ENCODE data around the gene GRIA4. TPM values are rescaled to one million over a fixed set of nuclear protein-coding genes. Genes with fewer than 3 reads are reported as not detected.

The GRIA4 gene
- total and polyA plus RNA-seq, 12 donors: not detected

DNA sequence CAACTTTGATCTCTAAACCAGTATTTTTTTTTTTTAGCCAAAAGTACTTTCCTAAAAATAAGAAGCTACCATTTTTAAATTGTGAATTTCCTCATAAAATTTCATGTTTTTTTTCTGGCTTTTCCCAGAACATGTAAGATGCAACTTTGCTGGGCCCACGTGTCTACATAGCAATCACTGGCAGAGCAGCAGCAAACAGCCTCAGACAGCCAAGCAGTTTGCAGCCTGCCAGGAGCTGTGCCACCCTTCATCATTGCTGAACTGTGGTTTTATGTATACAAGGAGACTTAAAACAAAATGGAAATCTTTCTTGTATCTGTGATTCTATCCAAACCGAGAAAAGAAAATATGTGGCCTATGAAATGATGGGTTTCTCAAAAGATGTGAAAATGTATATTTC, 110.2 kb downstream of the GRIA4 start:
- TF ChIP-seq, protein P1, sequence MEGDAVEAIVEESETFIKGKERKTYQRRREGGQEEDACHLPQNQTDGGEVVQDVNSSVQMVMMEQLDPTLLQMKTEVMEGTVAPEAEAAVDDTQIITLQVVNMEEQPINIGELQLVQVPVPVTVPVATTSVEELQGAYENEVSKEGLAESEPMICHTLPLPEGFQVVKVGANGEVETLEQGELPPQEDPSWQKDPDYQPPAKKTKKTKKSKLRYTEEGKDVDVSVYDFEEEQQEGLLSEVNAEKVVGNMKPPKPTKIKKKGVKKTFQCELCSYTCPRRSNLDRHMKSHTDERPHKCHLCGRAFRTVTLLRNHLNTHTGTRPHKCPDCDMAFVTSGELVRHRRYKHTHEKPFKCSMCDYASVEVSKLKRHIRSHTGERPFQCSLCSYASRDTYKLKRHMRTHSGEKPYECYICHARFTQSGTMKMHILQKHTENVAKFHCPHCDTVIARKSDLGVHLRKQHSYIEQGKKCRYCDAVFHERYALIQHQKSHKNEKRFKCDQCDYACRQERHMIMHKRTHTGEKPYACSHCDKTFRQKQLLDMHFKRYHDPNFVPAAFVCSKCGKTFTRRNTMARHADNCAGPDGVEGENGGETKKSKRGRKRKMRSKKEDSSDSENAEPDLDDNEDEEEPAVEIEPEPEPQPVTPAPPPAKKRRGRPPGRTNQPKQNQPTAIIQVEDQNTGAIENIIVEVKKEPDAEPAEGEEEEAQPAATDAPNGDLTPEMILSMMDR (IDR thresholded peaks at IDR 0.05): no peak
- no peaks in the 10 kb centered on the region for H3K36me3 ChIP-seq
- DNase-seq (no peak), ATAC-seq (no peak)
- no peaks in the 10 kb centered on the region for H3K27me3 ChIP-seq
- H3K4me3 ChIP-seq: no peak overlapping the region
- H3K9me3 ChIP-seq: peaks cover 0 to under 1% (median 0%) of the 10 kb centered on the region in 11 donors
- intact Hi-C loops (cut with DNase I): no loop called here
- no peak overlapping the region for H3K27ac ChIP-seq
- H3K4me1 ChIP-seq: no peaks in the 10 kb centered on the region
- 78 to 80% methylated on average over 2 of the region's 2 CpGs for WGBS, 2 donors

DNA sequence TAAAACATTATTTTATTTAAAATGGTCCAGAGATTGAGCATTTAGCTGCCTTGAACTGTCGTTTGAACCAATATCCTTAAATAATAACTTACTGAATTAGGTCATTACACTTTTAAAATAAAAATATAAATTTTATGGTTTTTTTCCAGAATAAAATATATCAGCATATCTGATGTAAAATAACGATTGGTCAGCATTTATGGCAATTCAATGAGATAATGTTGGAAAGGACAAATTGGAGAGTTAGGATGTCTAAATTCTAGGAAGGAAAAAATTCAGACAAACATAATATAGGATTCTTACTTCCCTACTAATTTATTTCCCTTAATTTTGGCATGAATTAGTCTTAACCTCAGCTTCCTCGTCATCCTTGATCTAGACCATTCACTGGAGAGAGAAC, 113.4 kb downstream of the GRIA4 start:
- intact Hi-C loops (cut with DNase I): no loop called here
- no peaks in the 10 kb centered on the region for H3K4me1 ChIP-seq
- DNase-seq (no peak), ATAC-seq (no peak)
- H3K27me3 ChIP-seq: no peaks in the 10 kb centered on the region
- H3K9me3 ChIP-seq: peaks cover 0 to 22% (median under 1%) of the 10 kb centered on the region in 11 donors
- H3K36me3 ChIP-seq: no peaks in the 10 kb centered on the region
- no peak overlapping the region for H3K4me3 ChIP-seq
- TF ChIP-seq, protein P1 (IDR thresholded peaks at IDR 0.05): no peak
- WGBS, 2 donors: 81 to 84% methylated on average over 3 of the region's 3 CpGs
- no peak overlapping the region for H3K27ac ChIP-seq

DNA sequence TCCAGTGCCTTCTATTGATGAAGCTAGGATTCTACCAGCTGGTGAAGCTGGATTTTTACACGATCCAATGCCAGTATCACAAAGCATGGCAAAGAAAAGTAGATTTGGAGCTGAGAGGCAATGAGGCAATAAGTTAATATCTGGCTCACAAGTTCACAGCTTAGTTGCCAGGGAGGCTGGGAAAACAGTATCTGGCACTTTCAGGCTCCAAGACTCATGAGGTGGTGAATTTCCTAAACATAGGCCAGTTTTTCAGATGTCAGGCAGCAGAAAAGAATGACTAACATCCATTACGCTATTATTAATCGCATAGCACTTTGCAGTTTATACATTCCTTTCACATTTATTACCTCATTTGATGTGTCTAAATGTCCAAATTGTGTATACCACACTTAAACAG, 122.7 kb downstream of the GRIA4 start:
- WGBS, 2 donors: 93 to 94% methylated on average over 3 of the region's 3 CpGs
- Histone ChIP-seq H3K27me3 (no peaks in the 10 kb centered on the region), H3K4me1 (no peaks in the 10 kb centered on the region), H3K4me3 (no peak overlapping the region), H3K9me3 (peaks cover 0 to 42% (median 3%) of the 10 kb centered on the region in 11 donors), H3K36me3 (no peaks in the 10 kb centered on the region), H3K27ac (no peak overlapping the region)
- TF ChIP-seq, protein P1 (IDR thresholded peaks at IDR 0.05): no peak
- ATAC-seq: no peak
- DNase-seq: no peak
- intact Hi-C loops (cut with DNase I): no loop called here

DNA sequence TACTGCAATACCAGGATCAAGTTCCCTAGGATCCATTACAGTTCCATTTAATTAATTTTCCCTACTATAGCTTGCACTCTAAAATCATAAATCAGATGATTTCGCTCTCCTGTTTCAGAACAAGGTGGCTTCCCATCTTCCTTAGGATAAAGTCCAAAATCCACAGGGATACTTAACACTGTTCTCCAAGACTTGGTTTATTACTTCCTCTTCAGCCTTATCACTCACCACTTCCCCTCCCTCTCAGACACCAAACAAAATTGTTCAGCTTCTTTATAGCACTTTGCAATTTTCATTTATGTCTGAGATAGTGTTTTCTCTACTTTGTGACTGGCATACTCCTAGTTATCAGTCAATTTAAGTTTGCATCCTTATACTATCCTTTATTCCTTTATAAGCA, 124.6 kb downstream of the GRIA4 start:
- Histone ChIP-seq H3K27ac (no peak overlapping the region), H3K27me3 (no peaks in the 10 kb centered on the region), H3K36me3 (no peaks in the 10 kb centered on the region), H3K4me3 (no peak overlapping the region), H3K9me3 (peaks cover 0 to 26% (median 0%) of the 10 kb centered on the region in 11 donors), H3K4me1 (no peaks in the 10 kb centered on the region)
- 75 to 78% methylated on average over 1 of the region's 1 CpG for WGBS, 2 donors
- no peak for DNase-seq
- ATAC-seq: no peak
- intact Hi-C loops (cut with DNase I): no loop called here
- TF ChIP-seq, protein P1 (IDR thresholded peaks at IDR 0.05): no peak
